Panc1 (cell line): Measurements from ENCODE around the gene LAMA1. TPM values are rescaled to one million over a fixed set of nuclear protein-coding genes. Genes with fewer than 3 reads are reported as not detected.

Source experiments
- ATAC-seq: fragments of 200-7000 bp; cut with Tn5 transposase; 2 replicates; pipeline ENCODE4 v1.9.1; 2020; ENCODE audit warnings: mild to moderate bottlenecking, moderate library complexity
- BruUV-seq: library from RNA; stranded (reverse); fragments of 400-500 nt; replicated peaks from 2 replicates; lab custom pipeline; 2021; lab: Mats Ljungman, UMichigan
- CTCF ChIA-PET: fragments of 300-600 bp; sonication (Branson Sonifier 250); formaldehyde crosslinking; loops from one replicate; lab custom pipeline; 2022; ENCODE audit warnings: antibody characterized with exemption; lab: Charles Lee
- POLR2A ChIA-PET: fragments of 300-600 bp; sonication (Branson Sonifier 250); formaldehyde crosslinking; loops from one replicate; lab custom pipeline; 2022; ENCODE audit warnings: antibody characterized with exemption; lab: Charles Lee
- DNase-seq: peaks from one replicate; pipeline ENCODE4 v3.0.0-alpha.2; 2010; ENCODE audit warnings: low read depth, low spot score
- H3K27ac ChIP-seq: 2 replicates; pipeline ENCODE4 v1.5.1; 2011; ENCODE audit warnings: mild to moderate bottlenecking, low read length, inconsistent platforms
- H3K27me3 ChIP-seq: fragments of 200-500 bp; sonication (Bioruptor generic); 2 replicates; pipeline ENCODE4 v1.6.0; 2014; ENCODE audit warnings: low read length, inconsistent platforms; ENCODE audit not compliant: control insufficient read depth, insufficient read depth
- H3K36me3 ChIP-seq: fragments of 200-500 bp; sonication (Bioruptor generic); 2 replicates; pipeline ENCODE4 v1.5.1; 2014; ENCODE audit warnings: inconsistent platforms, mild to moderate bottlenecking, low read length, moderate library complexity; ENCODE audit not compliant: control insufficient read depth, insufficient read depth
- H3K4me1 ChIP-seq: 2 replicates; pipeline ENCODE4 v1.5.1; 2011; ENCODE audit warnings: inconsistent platforms, mild to moderate bottlenecking, low read length, moderate library complexity; ENCODE audit not compliant: control insufficient read depth, insufficient read depth
- H3K4me3 ChIP-seq, 2 experiments: 2 replicates each; pipeline ENCODE4 v1.5.1; 2011 to 2012; ENCODE audit warnings: low read depth in 2 of 2, low read length in 2 of 2, mild to moderate bottlenecking in 2 of 2, inconsistent platforms in 1 of 2, moderate library complexity in 1 of 2
- H3K9me3 ChIP-seq: fragments of 200-500 bp; sonication (Bioruptor generic); 2 replicates; pipeline ENCODE4 v1.5.1; 2014; ENCODE audit warnings: low read depth, mild to moderate bottlenecking, inconsistent platforms, low read length, moderate library complexity; ENCODE audit not compliant: control insufficient read depth, insufficient read depth
- POLR2AphosphoS5 ChIP-seq: IDR thresholded peaks from 2 replicates; pipeline ENCODE4 v1.6.1; 2012; ENCODE audit warnings: mild to moderate bottlenecking, low read depth, low read length, moderate library complexity
- SIN3A ChIP-seq: IDR thresholded peaks from 2 replicates; pipeline ENCODE4 v1.6.1; 2012; ENCODE audit warnings: low read depth, mild to moderate bottlenecking, low read length, moderate library complexity, borderline replicate concordance; ENCODE audit not compliant: insufficient read depth
- TCF7L2 ChIP-seq: IDR thresholded peaks from 2 replicates; pipeline ENCODE4 v1.6.1; 2011; ENCODE audit warnings: mild to moderate bottlenecking, low read depth, low read length, inconsistent platforms
- in situ Hi-C: cut with HindIII; loops from 2 replicates; pipeline ENCODE4 v1.10.0; 2016; ENCODE audit warnings: low sequenced_read_pairs, low pct_unique_long_range_greater_than_20kb
- intact Hi-C: fragments of 100-400 bp; cut with micrococcal nuclease; formaldehyde crosslinking; loops from one replicate; pipeline ENCODE4 v1.10.0; 2022; ENCODE audit not compliant: unreplicated experiment
- total RNA-seq: library from RNA; stranded (reverse); gene quantifications from one replicate; pipeline ENCODE4 v1.2.1, GENCODE V29; 2021; ENCODE audit not compliant: unreplicated experiment
- TF ChIP-seq, protein P1 (sequence below), 2 experiments: IDR thresholded peaks; 2 replicates each; pipeline ENCODE4 v1.6.1; 2011 to 2012; ENCODE audit warnings: low read depth in 2 of 2, control low read depth in 1 of 2, low read length in 1 of 2, mild to moderate bottlenecking in 1 of 2, moderate library complexity in 1 of 2; ENCODE audit not compliant: insufficient read depth in 1 of 2
- TF ChIP-seq, protein P2 (sequence below): fragments of 450-650 bp; IDR thresholded peaks from 2 replicates; pipeline ENCODE4 v1.5.1; 2017; ENCODE audit warnings: mild to moderate bottlenecking

The LAMA1 gene
- total RNA-seq, 1 experiment from 2014 or later = 0.03 TPM

DNA sequence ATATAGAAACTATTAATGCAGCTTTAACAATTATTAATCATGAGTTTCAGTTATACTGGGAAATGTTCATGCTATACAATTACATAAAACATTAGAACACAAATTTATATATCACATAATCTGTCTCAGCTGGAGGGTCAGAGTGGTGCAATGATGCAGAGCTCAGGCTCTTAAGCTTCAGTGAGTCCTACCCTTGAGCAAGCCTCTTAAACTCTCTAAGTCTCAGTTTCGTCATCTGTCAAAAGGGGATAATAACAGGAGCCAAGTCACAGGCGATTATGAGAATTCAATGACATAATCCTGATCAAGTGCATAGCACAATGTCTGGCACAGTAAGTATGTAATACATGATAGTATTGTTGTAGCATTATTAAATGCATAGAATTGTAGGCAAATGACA is 46.0 kb downstream of the LAMA1 start:
- ATAC-seq = no peak
- no peak for DNase-seq
- H3K27ac ChIP-seq = no peak overlapping the region
- H3K27me3 ChIP-seq = no peaks in the 10 kb centered on the region
- H3K4me3 ChIP-seq = no peak overlapping the region
- no TSS peak for BruUV-seq
- H3K9me3 ChIP-seq = no peaks in the 10 kb centered on the region
- no peaks in the 10 kb centered on the region for H3K4me1 ChIP-seq
- POLR2A ChIA-PET = no interaction called here
- in situ Hi-C loops (no loop called here), intact Hi-C loops (no loop called here)
- no peaks in the 10 kb centered on the region for H3K36me3 ChIP-seq
- TF ChIP-seq, protein P1, sequence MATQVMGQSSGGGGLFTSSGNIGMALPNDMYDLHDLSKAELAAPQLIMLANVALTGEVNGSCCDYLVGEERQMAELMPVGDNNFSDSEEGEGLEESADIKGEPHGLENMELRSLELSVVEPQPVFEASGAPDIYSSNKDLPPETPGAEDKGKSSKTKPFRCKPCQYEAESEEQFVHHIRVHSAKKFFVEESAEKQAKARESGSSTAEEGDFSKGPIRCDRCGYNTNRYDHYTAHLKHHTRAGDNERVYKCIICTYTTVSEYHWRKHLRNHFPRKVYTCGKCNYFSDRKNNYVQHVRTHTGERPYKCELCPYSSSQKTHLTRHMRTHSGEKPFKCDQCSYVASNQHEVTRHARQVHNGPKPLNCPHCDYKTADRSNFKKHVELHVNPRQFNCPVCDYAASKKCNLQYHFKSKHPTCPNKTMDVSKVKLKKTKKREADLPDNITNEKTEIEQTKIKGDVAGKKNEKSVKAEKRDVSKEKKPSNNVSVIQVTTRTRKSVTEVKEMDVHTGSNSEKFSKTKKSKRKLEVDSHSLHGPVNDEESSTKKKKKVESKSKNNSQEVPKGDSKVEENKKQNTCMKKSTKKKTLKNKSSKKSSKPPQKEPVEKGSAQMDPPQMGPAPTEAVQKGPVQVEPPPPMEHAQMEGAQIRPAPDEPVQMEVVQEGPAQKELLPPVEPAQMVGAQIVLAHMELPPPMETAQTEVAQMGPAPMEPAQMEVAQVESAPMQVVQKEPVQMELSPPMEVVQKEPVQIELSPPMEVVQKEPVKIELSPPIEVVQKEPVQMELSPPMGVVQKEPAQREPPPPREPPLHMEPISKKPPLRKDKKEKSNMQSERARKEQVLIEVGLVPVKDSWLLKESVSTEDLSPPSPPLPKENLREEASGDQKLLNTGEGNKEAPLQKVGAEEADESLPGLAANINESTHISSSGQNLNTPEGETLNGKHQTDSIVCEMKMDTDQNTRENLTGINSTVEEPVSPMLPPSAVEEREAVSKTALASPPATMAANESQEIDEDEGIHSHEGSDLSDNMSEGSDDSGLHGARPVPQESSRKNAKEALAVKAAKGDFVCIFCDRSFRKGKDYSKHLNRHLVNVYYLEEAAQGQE (IDR thresholded peaks at IDR 0.05; ENCODE audit: insufficient read depth in 1 of 2, low read depth in 2 of 2, low read length in 1 of 2) = no peak
- no peak for TF ChIP-seq SIN3A
- TF ChIP-seq POLR2AphosphoS5 = no peak
- no peak for TF ChIP-seq TCF7L2
- TF ChIP-seq, protein P2, sequence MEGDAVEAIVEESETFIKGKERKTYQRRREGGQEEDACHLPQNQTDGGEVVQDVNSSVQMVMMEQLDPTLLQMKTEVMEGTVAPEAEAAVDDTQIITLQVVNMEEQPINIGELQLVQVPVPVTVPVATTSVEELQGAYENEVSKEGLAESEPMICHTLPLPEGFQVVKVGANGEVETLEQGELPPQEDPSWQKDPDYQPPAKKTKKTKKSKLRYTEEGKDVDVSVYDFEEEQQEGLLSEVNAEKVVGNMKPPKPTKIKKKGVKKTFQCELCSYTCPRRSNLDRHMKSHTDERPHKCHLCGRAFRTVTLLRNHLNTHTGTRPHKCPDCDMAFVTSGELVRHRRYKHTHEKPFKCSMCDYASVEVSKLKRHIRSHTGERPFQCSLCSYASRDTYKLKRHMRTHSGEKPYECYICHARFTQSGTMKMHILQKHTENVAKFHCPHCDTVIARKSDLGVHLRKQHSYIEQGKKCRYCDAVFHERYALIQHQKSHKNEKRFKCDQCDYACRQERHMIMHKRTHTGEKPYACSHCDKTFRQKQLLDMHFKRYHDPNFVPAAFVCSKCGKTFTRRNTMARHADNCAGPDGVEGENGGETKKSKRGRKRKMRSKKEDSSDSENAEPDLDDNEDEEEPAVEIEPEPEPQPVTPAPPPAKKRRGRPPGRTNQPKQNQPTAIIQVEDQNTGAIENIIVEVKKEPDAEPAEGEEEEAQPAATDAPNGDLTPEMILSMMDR = no peak
- CTCF ChIA-PET = no interaction called here

DNA sequence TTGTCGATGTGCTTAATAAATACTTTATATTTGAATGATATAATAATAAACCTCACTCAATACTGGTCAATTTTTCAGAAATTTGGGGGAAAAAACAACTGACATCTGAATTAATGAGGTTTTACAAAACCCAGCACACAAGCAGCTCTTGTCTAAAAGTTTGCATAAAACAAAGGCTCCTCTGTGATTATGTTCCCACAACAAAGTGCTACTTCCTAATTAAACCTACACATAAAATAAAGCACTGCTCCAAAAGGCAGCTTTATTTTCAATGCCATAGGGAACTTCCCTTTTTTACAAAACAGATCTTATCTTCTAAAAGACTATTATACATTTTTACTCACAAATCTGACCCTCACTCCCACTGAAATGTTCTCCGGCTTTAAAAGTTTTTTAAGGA is 47.1 kb downstream of the LAMA1 start:
- TF ChIP-seq, protein P2 = no peak
- TF ChIP-seq, protein P1 (IDR thresholded peaks at IDR 0.05; ENCODE audit: insufficient read depth in 1 of 2, low read depth in 2 of 2, low read length in 1 of 2) = no peak
- TF ChIP-seq POLR2AphosphoS5 (no peak), SIN3A (no peak), TCF7L2 (no peak)
- no peak overlapping the region for H3K4me3 ChIP-seq
- intact Hi-C loops (no loop called here), in situ Hi-C loops (no loop called here)
- H3K27me3 ChIP-seq = no peaks in the 10 kb centered on the region
- H3K9me3 ChIP-seq = no peaks in the 10 kb centered on the region
- ChIA-PET POLR2A (no interaction called here), CTCF (no interaction called here)
- no TSS peak for BruUV-seq
- no peaks in the 10 kb centered on the region for H3K36me3 ChIP-seq
- H3K27ac ChIP-seq = no peak overlapping the region
- H3K4me1 ChIP-seq = no peaks in the 10 kb centered on the region
- ATAC-seq (no peak), DNase-seq (no peak)
